ENCODE data around the gene TENT5C.

- TF ChIP-seq CTCF (IDR thresholded peaks at IDR 0.05) (no peak), POLR2A (IDR thresholded peaks at IDR 0.05) (no peak), EP300 (IDR thresholded peaks at IDR 0.05) (no peak)
Measured at GRCh38 chr1:117585086-117585485, 20.8 kb upstream of the TENT5C start.

All from tibial nerve (tissue), 4 donors.